ENCODE data around the gene TECPR2.

The TECPR2 gene

DNA sequence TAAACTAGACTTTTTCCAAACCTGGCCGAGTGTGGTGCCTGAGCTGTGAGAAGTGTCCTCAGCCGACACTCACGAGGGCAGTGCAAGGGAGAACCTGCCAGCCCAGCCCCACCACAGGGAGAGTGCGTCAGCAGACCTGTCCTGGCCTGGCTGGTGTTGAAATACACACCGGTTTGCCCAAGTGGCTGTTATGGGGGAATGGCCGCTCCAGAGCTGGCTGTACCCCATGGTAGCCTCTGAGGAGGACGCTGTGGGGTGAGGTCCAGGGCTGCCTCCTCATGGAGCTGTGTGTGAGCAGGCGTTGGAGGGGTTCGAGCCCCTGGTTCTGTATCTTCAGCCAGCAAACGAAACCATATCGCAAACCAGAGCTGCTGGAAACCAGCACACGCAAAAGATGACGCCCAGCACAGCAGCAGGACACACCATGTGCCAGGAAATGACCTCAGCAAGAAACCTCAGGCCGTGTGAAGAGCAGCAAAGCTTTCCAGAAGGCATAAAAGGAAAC is 137.5 kb downstream of the TECPR2 start:
- peak; percentile 69 for DNase-seq

DNA sequence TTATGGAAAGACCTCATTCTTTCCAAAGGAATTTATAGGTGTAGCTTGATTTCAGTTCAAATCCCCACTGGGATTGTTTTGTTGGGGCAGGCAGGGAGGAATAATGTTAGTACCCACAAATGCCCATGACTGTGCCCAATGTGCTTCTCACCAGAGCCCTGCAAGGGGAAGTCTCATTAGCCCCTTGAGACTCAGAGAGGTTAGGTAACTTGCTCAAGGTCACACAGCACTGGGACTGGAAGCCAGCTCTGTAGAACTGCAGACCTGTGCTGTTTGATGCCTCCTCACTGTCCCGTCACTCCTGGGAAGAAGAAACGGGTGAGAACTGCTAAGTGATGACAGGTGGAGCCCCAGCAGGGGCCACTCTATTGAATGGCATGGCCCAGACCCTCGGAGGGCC is 138.0 kb downstream of the TECPR2 start:
- DNase-seq, result no peak

DNA sequence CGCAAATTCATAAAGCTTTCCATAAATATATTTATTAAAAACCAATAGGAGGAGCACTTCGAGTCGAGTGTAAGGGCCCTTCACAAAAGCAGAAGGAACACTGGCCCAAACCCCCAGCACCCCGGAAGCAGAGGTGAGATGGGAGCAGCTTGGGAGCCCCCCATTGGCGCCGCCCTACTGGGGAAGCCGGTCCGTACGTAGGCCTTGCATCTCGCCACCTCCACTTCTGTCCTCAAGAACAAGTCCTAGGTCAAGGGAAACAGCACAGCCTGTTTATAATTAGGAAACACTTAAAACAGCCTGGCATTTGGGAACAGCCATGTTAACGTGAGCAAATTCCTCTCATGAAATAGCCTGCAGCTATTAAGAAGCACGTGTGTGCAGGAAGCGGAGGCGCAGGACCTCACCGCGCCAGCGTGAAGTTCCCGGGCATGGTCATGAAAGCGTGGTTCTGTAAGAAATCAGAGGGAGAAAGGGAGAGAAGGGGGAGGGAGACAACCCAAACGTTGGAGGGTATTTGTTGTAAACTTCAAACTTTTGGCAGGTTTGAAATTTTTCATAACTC is 139.1 kb downstream of the TECPR2 start:
- no peak for DNase-seq

DNA sequence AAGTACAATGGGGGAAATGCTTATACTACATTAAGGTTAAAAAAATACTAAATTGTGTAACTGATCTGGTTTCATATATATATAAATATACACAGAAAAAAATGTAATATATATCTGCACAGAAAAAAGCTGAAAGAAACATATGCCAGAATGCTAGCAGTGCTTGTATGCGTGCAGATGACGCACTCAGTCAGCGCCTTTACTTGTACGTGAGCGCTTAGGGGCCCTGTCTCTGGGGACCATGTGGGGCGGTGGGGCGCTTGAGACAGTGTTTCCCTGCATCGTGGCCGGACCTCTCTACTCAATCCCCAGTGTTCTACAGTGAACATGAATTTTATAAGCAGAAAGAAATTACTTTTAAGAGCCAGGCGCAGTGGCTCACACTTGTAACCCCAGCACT is 139.8 kb downstream of the TECPR2 start:
- no peak for DNase-seq

DNA sequence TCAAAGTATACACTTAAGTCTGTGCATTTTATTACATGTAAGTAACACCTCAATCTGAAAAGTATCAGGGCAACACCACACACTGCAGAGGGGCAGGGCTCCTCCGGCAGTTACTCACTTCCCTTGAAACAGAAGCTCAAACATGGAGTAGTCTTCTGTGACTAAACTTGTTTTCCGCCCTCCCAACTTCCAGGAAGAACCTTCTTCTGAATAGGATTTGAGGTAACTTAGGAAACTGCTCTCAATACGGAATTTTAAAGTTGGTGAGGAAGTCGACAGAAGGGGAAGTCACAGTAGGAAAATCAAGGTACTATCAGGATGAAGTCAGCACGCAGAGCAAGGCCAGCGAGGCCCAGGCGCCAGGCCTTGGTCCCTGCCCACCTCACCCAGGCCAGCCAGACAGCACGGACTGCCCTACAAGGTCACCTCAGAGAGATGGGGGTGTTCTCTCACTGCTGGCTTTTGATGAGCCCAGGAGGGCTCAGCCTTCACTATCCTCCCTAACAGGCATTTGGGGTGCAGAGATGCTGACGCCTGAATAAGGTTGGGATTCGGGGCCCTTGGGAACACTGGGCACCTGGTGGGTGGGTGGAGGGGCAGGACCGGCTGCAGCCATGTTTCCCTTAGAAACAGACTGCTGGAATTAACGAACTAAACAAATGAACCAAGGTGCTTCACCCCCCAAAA is 141.0 kb downstream of the TECPR2 start:
- DNase-seq, result no peak

DNA sequence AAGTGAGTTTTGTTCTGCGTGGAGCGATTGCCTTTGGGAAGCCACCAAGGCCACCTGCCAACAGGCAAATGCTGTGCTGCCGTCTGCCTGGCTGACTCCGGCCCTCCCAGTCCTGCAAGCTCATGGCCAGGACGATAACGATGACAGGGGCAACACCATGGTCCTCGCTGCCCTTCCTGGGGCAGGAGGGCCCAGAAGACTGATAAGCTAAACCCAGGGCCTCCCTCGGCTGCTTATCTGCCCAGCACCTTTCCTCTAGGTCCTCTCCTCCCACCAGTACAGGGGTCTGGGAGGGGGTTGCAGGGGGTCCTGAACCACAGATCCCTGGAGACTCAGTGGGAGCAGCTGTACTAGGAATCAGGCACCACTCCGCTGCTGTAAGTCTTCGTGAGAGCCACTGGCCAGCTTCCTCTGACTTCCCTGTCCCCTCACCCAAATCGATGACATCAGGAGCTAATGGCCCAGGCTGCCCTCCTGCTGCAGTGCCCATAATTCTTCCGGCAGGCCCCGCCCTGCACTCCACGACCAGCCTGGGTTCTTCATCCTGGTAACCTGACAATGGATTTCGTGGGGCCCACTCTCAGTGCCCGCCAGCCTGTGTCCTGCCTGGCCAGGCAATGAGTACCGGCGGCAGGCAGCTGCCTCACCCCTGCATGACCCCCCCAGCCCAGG is 141.7 kb downstream of the TECPR2 start:
- DNase-seq, result peak; percentile 91

DNA sequence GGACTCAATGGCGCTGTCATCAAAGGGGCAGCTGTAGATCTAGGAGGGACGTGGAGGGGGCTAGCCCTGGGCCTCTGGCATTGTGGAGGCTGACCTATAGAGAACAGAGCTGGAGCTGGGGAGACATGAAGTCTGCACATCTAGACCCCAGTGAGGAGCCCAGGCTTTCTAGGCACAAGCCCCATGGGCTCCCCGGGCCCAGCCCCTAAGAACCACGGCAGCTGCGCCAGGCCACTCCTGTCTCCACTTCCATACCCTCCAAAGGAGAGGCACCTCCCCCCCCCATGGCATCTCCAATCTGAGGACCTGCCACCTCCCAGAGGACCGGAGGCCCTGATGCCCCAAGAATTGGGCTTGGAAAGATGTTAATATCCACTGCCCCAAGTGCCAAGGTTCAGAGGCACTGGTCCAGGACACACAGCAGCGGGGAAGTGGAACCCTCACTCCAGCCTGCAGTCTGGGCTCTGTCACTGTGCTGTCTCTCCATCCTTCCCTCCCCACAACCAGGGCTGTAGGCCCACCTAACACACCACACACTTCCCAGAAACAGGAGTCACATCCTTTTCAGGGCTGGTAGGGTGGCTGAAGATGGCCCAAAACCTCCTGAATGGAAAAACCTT is 142.4 kb downstream of the TECPR2 start:
- DNase-seq, result no peak

DNA sequence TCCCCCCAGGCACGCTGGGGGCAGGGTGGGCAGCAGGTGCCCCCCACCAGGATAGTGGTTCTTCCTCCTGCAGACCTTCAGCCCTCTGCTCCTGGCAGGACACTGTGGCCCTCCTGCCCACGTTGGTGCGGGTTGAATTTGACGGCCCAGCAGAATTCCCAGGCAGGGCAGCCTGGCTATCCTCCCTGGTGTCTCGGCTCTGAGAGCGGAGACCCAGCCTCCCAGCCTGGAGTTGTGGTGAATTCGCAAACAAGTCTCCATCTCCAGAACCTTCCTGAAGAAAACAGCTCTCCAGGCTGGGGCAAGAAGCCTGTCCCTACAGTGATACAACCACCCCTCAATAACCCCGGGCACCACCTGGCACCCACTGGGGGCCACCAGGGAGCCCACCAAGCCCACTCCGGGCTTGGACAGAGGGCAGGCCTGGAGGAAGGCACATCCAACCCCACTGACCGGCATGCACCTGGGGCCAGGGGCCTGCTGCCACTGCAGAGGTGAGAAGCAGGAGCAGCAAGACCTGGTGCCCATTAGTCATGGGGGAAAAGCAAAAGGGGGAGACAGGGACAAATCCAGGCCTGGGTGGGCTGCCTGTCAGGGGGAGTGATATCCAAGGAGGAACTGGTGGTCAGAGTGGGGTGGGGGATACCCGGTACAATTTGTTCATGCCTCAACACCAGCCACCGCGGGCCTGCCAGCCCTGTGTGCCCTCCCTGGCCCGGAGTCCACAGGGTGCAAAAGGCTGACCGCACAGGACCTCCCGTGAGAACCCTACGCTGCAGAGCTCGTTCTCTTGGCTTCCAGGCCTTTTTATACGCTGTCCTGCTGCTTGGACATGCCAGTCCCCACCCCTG is 143.3 kb downstream of the TECPR2 start:
- DNase-seq, result no peak

DNA sequence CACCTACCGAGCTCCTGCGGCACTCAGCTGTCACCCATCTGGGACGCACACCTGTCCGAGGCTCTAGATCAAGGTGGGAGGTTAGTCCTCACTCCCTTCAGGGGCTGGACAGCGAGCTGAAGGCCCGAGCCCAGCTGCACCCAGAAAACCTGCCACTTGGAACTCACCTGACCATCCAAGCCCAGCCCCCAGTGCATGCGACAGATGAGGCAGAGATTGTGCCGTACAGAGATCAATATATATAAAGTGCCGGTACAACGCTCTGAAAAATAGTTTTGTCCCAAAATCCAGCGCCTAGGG is 143.8 kb downstream of the TECPR2 start:
- DNase-seq, result no peak

DNA sequence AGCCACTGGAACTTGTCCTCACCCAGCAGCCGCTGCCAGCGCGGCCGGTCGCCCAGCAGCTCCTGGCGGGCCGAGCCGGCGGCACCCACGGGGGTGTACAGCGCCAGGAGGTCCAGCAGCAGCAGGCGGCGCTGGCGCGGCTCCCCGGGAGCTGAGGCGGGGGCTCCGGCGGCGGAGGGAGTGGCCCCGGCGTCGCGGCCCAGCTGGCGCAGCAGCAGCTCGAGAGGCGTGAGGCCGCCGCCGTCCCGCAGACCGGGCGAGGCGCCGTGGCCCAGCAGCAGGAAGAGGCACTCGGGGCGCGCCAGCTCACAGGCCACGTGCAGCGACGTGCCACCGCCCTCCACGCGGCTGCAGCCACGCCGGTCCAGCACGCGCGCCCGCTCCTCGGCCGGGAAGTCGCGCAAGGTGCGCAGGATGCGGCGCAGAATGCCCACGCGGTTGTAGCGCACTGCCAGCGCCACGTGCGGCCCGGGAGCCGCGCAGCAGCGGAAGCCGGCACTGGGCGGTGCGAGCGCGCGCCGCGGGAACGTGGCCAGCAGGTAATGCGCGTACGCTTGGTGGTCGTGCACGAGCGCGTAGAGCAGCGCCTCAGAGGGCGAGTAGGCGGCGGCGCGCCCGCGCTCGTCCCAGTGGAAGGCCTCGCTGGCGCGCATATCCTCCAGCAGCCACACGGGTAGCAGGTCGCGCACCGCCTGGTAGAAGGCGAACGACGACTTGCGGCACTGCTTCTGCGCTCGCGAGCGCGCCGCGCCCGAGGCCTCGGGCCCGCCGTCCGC is 144.5 kb downstream of the TECPR2 start:
- no peak for DNase-seq

DNA sequence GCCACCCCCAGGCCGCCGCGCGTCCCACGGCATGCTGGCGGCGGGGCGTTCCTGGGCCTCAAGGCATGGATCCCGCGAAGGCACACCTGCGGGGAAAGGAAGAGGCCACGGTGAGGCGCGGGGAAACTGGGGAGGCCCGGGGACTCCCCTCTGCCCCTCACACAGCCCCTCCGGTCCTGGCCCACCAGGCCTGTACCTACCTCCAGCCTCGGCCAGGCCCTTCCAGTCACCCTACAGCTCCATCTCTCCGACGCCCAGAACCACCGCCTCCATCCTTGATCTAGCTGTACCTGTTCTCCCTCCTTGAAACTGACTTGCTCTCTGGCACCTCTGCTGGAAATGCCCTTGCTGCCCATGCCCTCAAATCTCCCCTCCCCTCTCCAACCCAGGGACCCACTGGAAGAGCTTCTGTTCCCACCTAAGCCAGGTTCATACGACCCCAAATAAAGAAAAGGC is 145.1 kb downstream of the TECPR2 start:
- DNase-seq, result no peak

DNA sequence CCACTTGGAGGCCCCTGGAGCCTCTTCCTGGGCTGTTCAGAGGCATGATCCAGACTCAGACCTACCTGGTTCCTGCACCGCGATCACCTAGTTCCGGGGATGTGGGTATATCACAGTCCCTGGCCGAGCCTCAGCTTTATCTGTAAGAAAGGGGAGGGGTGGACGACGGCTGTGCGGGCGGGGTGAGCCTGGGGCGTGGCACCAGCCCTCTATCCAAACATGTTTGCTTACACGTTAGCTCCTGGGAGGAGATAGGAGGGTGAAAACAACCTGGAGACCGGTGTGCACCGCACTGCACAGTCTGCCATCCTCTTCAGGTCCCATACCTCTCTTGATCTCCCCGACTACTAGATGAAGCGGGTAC is 145.7 kb downstream of the TECPR2 start:
- peak; percentile 90 for DNase-seq

DNA sequence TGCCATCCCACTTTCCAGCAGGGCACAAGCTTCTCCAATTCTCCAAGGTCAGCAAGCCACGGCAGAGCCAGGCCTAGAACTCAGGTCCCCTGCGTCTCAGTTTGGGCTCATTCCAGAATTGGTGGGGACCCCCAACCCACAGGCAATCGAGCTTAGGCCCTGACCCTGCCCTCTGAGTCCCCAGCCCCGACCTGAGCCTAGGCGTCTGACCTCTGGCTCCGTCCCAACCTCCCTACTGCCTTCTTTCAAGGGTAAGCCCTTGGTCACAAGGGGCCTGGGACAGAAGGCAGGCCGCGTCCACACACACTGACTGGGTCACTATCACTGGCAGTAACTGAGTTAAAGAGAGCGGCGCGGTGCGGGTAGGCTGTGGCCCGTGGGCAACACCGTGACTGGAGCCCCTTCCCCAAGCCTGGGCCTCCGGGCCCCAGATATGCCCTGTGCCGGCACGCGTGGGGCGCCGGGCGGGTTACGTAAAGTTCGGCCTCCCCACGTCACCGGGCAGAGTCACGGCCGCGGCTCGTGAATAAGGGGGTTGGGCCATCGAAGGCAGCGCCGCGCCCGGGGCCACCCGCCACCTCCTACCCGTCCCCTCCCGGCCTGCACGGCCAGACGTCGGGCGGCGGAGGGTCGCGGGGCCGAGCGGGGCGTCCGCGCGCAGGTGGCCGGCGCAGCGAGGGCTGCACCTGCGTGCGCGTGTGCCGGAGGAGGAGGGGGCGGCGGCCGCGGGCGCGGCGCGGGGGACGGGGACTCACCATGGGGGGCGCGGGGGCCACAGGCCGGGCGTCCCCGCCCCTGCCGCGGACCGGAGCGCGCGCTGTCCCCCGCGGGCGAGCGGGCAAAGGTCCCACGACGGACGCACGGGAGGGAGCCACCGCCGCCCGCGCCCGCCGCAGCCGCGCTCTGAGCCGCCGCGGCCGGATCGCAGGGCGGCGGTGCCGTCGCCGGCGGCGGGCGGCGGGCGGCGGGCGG is 146.3 kb downstream of the TECPR2 start:
- DNase-seq, result peak; percentile 52

DNA sequence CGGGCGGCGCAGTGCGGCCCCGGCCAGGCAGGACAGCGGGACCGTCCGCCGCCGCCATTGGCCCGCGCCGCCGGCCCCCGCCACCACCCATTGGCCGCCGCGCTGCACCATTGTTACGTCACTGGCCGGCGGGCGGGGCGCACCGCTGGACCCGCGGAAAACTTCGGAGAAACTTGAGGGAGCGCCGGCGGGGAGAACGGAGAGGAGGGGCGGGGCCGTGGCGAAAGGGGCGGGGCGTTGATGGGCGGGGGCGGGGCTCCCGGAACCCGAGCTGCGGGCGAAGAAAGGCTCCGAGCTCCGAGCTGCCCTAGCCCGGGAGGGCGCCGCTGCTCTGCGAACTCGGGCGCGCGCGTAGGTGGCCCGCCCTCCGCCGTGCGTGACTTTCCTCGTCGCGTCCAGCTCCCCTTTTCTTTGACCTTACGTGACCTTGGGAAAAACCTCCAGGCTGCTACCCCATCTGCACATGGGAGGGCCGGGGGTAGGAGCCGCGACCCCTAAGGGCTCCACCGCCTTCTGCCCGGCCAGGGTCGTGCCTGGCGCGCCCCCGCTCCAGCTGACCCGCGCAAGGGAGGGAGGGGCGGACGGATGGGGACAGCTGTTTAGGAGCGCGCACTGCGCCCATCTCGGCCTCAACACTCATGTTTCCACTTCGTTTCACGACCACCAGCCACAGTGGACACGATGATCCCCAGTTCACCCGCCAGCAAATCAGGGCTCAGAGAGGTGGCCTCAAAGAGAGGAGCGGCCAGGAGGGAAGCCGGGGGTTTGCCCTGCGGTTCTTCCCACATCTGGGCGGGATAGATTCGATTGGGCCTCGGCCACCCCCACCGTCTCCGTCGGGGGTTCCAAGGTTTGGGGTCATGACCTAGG is 147.2 kb downstream of the TECPR2 start, which contains the start of gene ANKRD9:
Gene ANKRD9 (minus strand): TSS at position 31 of the 870 bp plus-strand sequence. CDS start 1,887 bp downstream, outside the sequence.
- peak; percentile 96 for DNase-seq

DNA sequence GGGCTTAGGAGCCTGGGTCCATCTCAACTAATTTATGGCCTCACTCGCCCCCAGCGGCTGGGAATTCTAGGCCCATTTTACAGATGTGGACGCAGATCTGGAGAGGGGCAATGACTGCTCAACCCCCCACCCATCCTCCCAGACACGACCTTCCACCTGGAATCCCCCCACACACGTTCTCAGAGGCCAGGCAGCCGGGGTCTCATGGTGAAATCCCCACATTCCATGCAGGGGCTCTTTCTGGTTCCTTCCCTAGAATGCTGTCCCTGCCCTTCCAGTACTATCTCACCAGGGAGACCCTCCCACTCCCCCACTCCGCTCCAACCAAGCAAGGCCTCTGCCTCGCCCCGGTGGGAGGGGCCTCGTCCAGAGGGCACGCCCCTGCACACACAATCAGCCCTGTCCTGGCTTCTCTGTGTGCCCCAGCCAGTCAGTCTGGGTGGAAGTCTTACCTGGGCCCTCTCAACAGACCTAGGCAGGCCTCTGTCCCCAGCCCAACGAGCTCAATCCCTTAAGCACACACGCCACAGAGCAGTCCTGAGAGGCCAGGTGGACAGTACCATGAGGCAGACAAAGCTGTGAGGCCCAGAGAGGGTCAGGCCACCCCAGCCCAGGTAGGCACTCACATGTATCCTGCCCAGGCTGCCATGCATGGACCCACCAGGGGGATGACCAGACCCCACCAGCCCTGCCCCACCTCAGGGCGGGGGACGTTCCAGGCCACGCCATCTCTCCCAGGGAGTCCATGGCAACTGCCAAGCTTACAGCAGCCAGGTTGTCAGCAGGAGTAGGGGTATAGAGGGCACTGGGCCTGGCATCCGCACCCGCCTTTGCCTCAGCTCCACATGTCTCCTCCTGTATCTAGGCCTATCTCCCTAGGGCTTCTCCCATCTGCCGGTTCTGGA is 148.1 kb downstream of the TECPR2 start:
- DNase-seq, result peak; percentile 84

DNA sequence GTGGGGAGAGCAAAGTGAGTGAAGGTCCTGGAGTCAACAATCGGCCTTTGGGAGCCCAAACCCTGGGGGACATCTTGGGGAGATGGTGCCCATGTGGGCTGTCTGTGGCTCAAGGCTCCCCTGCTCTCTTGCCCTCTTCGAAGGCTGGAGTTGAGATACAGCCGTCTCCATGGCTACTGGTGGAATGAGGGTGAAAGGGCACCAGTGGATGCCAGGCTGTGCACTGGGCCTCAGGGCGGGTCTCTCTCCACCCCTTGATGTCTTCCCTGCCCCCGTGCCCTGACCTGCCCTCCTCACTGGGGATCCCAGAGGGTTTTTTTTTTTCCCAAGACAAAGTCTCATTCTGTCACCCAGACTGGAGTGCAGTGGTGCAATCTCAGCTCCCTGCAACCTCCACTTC is 148.8 kb downstream of the TECPR2 start:
- DNase-seq, result no peak

DNA sequence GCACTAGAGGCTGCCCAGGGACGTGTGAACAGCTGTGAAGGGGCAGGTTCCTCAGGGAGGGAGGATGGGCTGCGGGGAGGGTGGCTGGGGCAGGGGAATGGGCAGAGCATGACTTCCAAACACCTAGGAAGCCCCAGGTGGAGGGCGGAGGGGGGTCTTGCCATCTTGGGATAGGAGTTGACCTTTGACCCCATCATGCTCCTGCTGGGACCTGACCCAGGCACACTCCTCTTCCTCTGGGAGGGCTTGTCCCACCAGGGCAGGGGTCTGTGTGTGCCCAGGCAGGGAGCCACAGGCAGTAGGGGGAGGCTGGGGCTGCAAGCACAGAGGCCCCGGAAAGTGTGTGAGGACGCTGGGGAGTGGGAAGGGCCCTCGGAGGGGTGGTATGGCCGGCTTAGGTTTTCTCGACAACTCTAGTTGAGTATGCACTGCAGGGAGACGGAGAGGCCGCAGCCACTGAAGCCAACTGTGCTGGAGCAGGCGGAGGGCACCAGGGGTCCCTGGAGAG is 150.1 kb downstream of the TECPR2 start:
- DNase-seq, result no peak

All from hematopoietic multipotent progenitor cell treated with erythropoietin and hydrocortisone succinate and interleukin-3 and kit ligand, for 6 days (in vitro differentiated cells).